ENCODE data around the gene MOV10L1. TPM values are rescaled to one million over a fixed set of nuclear protein-coding genes. Genes with fewer than 3 reads are reported as not detected.
"Not testable (repeated sequence)": the region's sequence is repeated elsewhere in the genome, so short reads cannot be mapped to it uniquely, and the experiment has no call there.

The MOV10L1 gene
- total RNA-seq, 3 donors from 2014 or later: not detected

- DNase-seq: no peak
- ATAC-seq: no peak
- H3K27me3 Mint-ChIP-seq (ENCODE audit: low read depth): no peaks in the 10 kb centered on the region
- no peak overlapping the region for H3K4me3 Mint-ChIP-seq
- no peaks in the 10 kb centered on the region for H3K4me1 Mint-ChIP-seq (ENCODE audit: low read depth)
- H3K9me3 Mint-ChIP-seq: no peaks in the 10 kb centered on the region
- H3K36me3 Mint-ChIP-seq (ENCODE audit: insufficient read depth): no peaks in the 10 kb centered on the region
Measured at GRCh38 chr22:50153056-50153755, 63.4 kb downstream of the MOV10L1 start.

GRCh38 chr22:50153756-50154140 is 63.9 kb downstream of the MOV10L1 start:
- H3K27me3 Mint-ChIP-seq (ENCODE audit: low read depth): peaks cover 3% of the 10 kb centered on the region
- no peak overlapping the region for H3K4me3 Mint-ChIP-seq
- ATAC-seq (no peak), DNase-seq (no peak)
- H3K9me3 Mint-ChIP-seq: no peaks in the 10 kb centered on the region
- H3K4me1 Mint-ChIP-seq (ENCODE audit: low read depth): no peaks in the 10 kb centered on the region
- H3K36me3 Mint-ChIP-seq (ENCODE audit: insufficient read depth): no peaks in the 10 kb centered on the region

- H3K36me3 Mint-ChIP-seq (ENCODE audit: insufficient read depth): no peaks in the 10 kb centered on the region
- H3K27me3 Mint-ChIP-seq (ENCODE audit: low read depth): peaks cover 21% of the 10 kb centered on the region
- no peak for ATAC-seq
- H3K4me1 Mint-ChIP-seq (ENCODE audit: low read depth): no peaks in the 10 kb centered on the region
- no peak overlapping the region for H3K4me3 Mint-ChIP-seq
- H3K9me3 Mint-ChIP-seq: no peaks in the 10 kb centered on the region
- no peak for DNase-seq
Measured at GRCh38 chr22:50157709-50158375, 68.0 kb downstream of the MOV10L1 start.

DNA sequence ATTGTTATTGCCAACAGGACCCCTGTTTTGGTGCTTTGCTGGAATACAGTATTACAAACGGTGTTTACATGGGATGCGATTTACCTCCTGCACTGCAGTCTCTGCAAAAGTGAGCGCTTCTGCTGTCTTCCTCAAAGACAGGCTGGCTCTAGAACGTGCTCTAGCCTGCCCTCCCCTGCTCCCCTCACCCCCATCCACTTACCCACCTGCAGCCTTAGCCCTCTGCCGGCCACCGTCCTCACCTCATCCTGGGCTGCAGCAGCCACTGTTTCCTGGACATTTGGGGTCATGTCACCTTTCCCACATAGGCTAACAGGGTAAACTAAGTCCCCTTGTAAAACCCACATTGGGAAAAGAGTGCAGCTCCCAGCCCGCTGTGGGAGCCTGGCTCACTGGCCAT is 71.1 kb downstream of the MOV10L1 start:
- peaks cover 30% of the 10 kb centered on the region for H3K27me3 Mint-ChIP-seq (ENCODE audit: low read depth)
- H3K4me1 Mint-ChIP-seq (ENCODE audit: low read depth): no peaks in the 10 kb centered on the region
- ATAC-seq: no peak
- H3K9me3 Mint-ChIP-seq: no peaks in the 10 kb centered on the region
- no peaks in the 10 kb centered on the region for H3K36me3 Mint-ChIP-seq (ENCODE audit: insufficient read depth)
- DNase-seq: no peak
- H3K4me3 Mint-ChIP-seq: no peak overlapping the region

DNA sequence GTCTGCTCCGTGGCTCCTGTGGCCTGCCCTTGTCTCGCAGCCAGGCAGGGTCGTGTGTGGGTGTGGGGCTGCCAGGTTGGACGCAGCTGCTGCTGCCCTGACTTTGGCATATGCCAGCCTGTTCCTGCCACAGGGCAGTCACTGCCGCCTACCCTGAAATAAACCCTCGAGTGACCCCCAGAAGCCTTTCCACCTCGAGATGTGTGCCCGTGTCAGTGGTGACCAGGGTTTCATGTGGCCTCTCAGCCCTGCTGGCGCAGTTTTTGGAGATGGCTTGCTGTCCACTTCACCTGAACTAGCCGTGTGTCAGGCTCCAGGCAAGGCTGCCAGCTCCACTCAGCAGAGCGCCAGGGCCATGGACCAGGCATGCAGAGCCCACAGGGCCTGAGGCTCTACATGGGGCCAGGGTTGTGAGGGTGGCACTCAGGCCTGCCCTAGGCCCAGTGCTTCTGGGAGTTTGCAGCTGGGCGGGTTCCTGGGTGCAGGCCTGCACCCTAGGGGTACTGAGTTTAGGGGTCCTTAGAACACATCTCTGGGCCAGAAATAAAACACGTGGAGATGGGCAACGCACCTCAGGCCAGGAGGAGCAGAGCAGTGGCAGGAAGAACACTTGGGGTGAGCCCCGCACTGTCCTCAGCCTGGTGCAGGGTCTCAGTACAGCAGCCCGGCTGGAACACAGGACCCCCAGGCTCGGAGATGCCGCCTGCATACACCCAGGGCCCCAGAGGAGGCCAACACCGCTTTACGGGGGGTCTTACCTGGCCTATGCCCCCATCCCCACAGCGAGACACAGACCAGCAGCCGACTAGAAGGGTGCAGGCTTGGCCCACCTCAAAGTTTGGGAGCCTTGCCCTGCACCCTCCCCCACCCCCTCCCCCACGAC is 71.9 kb downstream of the MOV10L1 start:
- no peak for ATAC-seq
- H3K4me1 Mint-ChIP-seq (ENCODE audit: low read depth): no peaks in the 10 kb centered on the region
- no peak overlapping the region for H3K4me3 Mint-ChIP-seq
- no peak for DNase-seq
- no peaks in the 10 kb centered on the region for H3K36me3 Mint-ChIP-seq (ENCODE audit: insufficient read depth)
- H3K27me3 Mint-ChIP-seq (ENCODE audit: low read depth): peaks cover 30% of the 10 kb centered on the region
- no peaks in the 10 kb centered on the region for H3K9me3 Mint-ChIP-seq

DNA sequence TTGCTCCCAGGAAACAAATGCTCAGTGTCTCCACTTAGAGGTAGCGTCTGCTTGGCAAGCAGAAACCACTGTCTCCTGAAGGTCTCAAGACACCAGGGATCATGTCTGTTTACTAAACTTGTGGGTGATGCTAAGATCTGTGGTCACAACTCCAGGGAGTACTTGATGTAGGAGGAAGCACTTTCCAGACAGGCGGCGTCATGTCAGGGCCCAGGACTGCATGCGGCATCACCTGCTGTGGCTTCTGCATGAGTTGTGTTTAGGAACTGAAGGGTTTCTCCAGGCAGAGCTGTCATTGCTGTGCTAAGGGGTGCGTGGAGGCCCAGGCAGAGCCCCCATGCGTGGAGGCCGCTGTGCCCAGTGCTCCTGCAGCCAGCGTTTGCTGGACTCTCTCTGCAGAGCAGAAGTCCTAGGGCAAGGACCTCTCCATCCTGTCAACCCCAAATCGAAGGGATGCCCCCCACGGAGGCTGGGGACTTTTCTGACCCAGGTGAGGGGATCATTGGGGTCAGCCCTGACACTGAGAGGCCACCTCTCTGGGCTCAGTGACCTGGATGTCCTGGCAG is 72.7 kb downstream of the MOV10L1 start:
- Mint-ChIP-seq H3K4me1 (ENCODE audit: low read depth) (no peaks in the 10 kb centered on the region), H3K4me3 (no peak overlapping the region), H3K36me3 (ENCODE audit: insufficient read depth) (no peaks in the 10 kb centered on the region), H3K27me3 (ENCODE audit: low read depth) (peaks cover 30% of the 10 kb centered on the region), H3K9me3 (no peaks in the 10 kb centered on the region)
- ATAC-seq: no peak
- no peak for DNase-seq

DNA sequence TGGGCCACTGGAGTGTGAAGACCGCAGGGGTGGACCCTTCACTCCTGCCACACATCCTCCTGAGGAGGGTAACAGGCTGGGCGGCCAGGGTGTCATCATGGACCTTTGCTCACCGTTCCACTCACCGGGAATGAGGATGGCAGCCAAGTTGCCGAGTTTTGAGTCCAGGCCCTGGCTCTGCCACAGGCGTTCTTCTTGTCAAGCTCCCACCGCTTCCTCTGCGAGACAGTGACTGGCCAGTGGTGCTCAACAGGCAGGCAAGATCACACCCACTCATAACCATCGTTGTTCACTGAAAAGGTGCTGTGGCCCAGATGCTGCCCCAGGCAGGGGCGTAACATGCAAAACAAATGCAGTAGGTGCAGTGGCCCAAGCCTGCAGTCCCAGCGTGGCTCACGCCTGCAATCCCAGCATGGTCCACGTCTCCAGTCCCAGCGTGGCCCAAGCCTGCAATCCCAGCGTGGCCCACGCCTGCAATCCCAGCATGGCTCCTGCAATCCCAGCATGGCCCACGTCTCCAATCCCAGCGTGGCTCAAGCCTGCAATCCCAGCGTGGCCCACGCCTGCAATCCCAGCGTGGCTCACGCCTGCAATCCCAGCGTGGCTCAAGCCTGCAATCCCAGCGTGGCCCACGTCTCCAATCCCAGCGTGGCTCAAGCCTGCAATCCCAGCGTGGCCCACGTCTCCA is 75.8 kb downstream of the MOV10L1 start:
- ATAC-seq (no peak), DNase-seq (no peak)
- no peaks in the 10 kb centered on the region for H3K9me3 Mint-ChIP-seq
- no peak overlapping the region for H3K4me3 Mint-ChIP-seq
- peaks cover 6% of the 10 kb centered on the region for H3K4me1 Mint-ChIP-seq (ENCODE audit: low read depth)
- H3K36me3 Mint-ChIP-seq (ENCODE audit: insufficient read depth): no peaks in the 10 kb centered on the region
- H3K27me3 Mint-ChIP-seq (ENCODE audit: low read depth): peaks cover 34% of the 10 kb centered on the region

GRCh38 chr22:50167689-50168489 is 78.1 kb downstream of the MOV10L1 start:
- H3K36me3 Mint-ChIP-seq (ENCODE audit: insufficient read depth): no peaks in the 10 kb centered on the region
- peaks cover 38% of the 10 kb centered on the region for H3K27me3 Mint-ChIP-seq (ENCODE audit: low read depth)
- DNase-seq: no peak
- H3K4me1 Mint-ChIP-seq (ENCODE audit: low read depth): peaks cover 6% of the 10 kb centered on the region
- no peaks in the 10 kb centered on the region for H3K9me3 Mint-ChIP-seq
- ATAC-seq: no peak
- no peak overlapping the region for H3K4me3 Mint-ChIP-seq

- Mint-ChIP-seq H3K4me3 (peak overlapping the region; percentile 71), H3K27me3 (ENCODE audit: low read depth) (peaks cover 39% of the 10 kb centered on the region)
- not testable (repeated sequence) for H3K4me1 Mint-ChIP-seq (ENCODE audit: low read depth); DNase-seq; H3K36me3 Mint-ChIP-seq (ENCODE audit: insufficient read depth); H3K9me3 Mint-ChIP-seq; ATAC-seq
Measured at GRCh38 chr22:50168490-50169180, 78.8 kb downstream of the MOV10L1 start.

DNA sequence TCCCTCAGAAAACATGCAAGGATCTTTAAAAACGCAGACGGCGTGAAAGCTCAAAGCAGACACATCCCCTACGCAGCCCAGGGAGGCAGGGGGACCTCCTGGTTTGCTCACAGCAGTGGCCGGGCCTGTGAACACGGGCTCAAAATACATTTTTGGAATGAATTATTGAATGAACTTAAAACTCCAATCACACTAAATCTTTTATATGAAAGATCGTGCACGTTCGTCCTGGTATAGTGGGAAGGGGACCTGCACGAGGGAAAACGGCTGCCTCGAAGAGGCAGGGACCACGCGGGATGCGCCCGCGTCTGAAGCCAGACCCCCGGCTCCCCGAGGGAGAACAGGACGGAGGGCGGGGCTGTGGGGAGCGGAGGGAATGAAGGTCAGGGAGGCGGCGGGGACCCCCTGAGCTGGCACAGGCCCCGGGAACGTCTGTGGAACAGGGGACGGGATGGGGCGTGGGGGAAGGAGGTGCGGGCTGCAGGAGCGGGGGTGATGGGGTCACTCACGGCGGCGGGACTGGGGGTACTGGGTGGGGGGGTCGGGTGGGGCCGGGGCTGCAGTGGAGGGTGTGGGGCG is 79.5 kb downstream of the MOV10L1 start:
- no peak for ATAC-seq
- Mint-ChIP-seq H3K4me1 (ENCODE audit: low read depth) (peaks cover 6% of the 10 kb centered on the region), H3K4me3 (peak overlapping the region; percentile 71), H3K27me3 (ENCODE audit: low read depth) (peaks cover 37% of the 10 kb centered on the region), H3K9me3 (no peaks in the 10 kb centered on the region), H3K36me3 (ENCODE audit: insufficient read depth) (no peaks in the 10 kb centered on the region)
- DNase-seq: peak; percentile 2

GRCh38 chr22:50169774-50170341 is 80.1 kb downstream of the MOV10L1 start:
- ATAC-seq (peak; percentile 77 to 78), DNase-seq (peak; percentile 45)
- H3K9me3 Mint-ChIP-seq: no peaks in the 10 kb centered on the region
- H3K36me3 Mint-ChIP-seq (ENCODE audit: insufficient read depth): no peaks in the 10 kb centered on the region
- H3K27me3 Mint-ChIP-seq (ENCODE audit: low read depth): peaks cover 37% of the 10 kb centered on the region
- peak overlapping the region; percentile 47 for H3K4me3 Mint-ChIP-seq
- H3K4me1 Mint-ChIP-seq (ENCODE audit: low read depth): peaks cover 6% of the 10 kb centered on the region
